NCI-H1694 (cell line): Measurements from ENCODE around the gene PRKCH.

Experiments
- DNase-seq: peaks from one replicate; lab custom pipeline; 2025; lab: John Stamatoyannopoulos, UW

Gene PRKCH

GRCh38 chr14:61491876-61492434, 170.6 kb downstream of the PRKCH start:
- DNase-seq: no peak

- no peak for DNase-seq
Observed at GRCh38 chr14:61492474-61492873, 171.1 kb downstream of the PRKCH start.

GRCh38 chr14:61493239-61493638, 171.9 kb downstream of the PRKCH start:
- no peak for DNase-seq

- no peak for DNase-seq
Observed at GRCh38 chr14:61494018-61494417, 172.6 kb downstream of the PRKCH start.

DNA sequence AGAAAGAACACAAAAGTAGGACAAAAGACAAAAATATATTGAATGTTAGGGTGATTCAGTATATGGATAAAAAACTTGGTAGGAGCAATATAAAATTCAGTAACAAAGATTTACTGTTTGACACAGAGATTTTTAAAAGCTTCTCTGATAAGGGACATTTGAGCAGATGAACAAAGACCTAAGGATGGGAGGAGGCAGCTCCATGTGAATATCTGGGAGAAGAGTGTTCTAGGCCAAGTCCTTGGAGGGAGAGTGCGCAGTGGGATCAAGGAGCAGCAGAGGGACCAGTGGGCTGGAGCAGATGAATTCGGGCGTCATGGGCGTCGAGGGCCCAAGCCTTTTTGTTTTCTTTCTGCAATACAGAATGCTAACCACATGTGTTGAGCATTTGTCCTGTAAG, 174.4 kb downstream of the PRKCH start:
- no peak for DNase-seq

- DNase-seq: no peak
Observed at GRCh38 chr14:61498303-61498702, 176.9 kb downstream of the PRKCH start.

DNA sequence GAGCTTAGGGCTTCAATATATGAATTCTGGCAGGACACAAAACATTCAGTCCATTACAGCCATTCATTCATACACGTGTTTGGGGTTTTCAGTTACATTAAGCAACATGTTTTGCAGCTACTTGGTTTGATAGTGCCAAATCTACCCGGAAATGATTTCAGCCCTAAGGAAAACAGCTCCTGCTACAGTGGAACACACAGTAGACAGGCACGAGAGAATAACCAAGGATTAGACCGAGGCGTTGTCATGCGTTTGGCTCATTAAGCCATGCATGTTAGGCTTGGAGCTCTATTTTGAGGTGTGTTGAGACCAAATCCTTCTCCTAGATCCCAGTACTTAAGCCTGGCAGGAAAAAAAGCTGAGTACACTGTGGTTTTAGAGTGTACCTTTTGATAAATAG, 177.4 kb downstream of the PRKCH start:
- DNase-seq: no peak

- DNase-seq: no peak
Observed at GRCh38 chr14:61499991-61500390, 178.6 kb downstream of the PRKCH start.

GRCh38 chr14:61501714-61502458, 180.5 kb downstream of the PRKCH start:
- DNase-seq: no peak

DNA sequence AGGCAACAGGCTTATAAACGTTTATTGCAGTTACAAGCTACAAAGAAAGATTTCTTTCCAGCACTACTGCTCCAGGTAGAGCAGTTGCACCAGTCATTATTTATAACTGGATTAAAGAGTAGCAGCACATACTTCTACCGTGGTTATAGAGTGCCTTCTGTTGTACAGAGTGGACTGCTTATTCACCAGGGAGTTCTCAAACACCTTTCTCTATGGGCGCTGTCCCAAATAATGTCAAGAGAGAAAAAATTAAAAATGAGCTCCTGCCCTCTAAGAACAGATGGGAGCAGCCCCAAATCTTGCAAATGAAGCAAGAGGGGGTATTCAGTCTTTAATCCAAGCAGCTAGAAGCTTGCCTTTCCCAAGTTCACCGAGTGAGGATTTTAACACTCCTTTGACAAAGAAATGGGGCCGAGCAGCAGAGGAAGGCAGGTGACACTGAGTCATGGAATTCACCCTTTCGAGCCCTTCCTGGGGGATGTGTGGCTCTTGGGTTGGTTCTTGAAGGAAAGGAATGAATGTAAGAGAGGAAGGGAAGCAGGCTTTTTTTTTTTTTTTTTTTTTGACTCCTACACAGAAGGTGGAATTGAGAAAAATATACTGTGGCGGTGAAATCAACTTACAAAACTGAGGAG, 181.2 kb downstream of the PRKCH start:
- no peak for DNase-seq

GRCh38 chr14:61503167-61503801, 181.9 kb downstream of the PRKCH start:
- DNase-seq: no peak

DNA sequence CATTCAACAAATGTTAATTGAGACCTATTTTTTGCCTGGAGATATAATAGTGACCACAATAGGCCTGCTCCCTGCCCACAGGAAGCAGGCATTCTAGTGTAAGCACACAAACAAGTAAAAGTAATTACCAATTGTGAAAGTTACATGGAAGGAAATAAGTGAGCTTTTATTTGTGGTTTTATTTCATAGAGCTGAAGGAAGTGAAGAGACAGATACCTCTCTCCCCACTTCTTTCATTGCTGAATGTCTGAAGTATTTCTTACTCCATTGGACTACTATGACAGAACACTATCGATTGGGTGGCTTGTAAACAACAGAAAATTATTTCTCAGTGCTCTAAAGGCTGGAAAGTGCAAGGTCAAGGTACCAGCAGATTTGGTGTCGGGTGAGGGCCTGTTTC, 183.5 kb downstream of the PRKCH start:
- no peak for DNase-seq

DNA sequence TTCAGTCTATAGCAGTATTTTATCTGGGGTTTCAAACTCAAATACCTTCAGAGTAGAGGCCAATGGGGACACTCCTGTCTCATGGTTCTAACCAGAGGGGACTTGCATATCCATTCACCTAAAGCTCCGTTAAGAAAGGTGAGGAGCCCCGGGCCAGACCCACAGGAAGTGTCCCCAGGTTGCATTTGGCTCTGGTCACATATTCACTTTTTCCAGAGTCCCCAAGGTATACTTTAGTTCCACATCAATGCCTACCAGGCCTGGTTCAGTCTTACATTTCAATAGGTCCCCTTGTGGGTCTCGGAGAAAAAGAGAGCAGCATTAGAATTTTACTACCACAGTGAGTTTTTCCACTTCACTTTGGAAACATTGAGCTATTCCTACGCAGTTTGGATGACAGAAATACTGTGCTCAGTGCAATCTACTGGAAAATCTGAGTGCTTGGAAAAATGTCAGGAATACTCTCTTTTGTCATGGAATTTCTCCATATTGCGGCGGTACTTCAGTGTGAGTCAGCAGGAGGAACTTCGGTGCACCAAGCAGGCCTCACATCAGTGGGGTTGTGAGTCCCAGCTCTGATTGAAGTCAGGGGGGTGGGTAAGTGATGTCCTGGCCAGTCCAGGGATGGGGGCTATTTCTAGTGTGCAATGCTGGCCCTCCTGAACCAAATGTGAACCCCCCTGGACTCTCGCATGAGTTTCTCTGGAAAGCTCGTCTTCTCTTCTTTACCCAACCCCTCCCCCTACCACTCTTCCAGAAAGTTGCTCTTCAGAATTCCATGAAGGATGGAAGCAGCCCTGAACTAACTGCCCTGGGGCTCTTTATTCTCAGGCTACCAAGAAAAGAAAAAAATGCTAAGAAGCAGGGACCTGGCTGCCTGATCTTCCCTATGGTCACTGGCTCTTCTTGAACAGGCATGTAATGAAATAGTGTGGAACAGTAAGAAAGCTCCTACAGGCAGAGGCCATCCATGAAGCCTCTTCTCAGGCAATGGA, 184.7 kb downstream of the PRKCH start:
- DNase-seq: no peak

DNA sequence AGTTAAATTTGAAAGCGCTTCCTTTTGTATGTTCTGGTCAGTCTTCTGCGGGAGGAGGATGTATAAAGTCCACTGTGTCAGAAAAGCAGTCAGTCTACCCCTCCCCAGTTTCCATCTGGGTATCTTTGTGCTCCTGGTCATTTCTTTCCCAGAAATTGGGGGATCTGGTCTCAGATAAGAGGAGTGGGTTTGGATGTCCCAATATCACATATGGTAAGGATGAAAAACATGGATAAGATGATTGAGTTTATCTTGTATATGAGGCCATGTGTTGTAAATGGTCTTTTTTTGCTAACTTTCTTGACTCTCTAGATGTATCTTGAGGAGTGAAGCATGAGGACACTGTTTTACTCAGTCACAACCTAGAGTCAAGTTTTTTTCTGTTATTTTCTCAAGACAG, 187.1 kb downstream of the PRKCH start:
- DNase-seq: no peak

GRCh38 chr14:61510736-61511557, 189.6 kb downstream of the PRKCH start:
- DNase-seq: no peak

- DNase-seq: no peak
Observed at GRCh38 chr14:61511558-61511948, 190.2 kb downstream of the PRKCH start.

DNA sequence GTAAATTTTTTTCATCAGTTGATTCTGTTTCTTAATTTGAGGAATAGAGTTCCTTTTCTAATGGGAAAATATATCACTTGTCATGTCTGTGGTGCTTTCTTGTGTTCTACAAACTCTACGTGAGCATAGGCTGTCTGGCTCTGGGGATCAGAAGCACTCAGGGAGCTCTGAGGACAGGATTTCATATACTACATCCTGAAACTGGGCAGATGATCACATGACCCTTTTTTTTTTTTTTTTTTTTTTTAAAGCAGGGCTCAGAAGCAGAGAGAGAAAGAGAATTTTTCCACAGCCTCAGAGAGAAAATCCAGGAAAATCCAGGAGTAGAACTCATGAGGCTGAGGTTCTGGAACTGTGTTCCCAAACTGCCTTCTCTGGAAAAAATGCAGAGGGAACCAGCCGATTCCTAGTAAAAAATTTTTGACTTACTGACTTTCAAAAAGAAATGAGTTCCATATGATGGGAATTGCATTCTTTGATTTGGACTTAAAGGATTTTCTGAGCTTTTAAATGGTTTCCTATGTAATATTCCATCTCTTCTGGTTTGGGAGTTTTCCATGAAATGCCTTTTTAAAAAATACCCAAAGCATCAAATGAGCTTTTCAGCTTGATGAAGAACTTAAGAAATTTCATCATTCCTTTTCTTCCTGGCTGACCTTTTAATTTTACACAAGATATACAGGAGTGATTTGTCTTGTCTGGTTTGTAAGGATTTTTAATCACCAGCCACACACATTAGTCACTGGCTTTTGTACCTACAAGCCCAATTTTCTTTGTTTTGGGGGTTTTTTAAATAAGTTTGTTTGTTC, 190.9 kb downstream of the PRKCH start:
- DNase-seq: no peak

DNA sequence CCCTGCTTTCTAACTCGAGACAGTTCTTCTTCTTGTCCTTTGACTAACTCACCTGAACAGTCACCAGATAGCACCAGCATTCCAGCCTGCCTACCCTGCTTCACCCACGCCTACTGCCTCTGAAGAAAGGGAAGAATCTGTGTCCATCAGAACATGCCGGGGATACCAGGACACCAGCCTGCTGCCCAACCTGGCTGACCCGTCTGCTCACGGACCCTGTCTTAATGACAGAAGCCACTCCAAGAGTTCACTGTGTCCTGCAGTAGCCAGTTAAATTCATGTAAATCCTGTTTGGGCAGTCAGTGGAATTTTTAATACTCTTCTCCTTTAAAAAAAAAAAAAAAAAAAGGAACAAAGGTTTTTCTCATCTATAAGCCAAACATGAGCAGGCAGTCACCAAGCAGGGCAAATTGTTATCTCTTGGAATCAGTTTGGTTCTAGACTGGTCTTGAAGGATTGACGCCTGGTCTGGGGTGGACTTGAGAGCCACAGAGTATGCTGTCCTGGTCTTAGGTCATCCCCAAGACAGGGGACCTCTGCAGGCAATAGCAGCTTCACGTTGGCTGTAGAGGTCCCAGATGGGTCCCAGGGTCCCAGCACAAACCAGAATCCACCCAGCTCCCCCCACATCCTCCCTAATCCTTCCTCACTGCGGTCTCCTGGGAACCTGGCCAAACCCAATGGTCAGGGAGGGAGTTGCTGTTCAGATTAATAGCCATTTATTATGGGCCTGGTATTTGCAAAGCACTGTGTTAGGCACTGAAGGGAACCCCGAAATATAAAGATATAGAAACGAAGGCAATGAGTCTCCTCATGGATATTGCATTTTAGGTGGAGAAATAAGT, 192.8 kb downstream of the PRKCH start:
- no peak for DNase-seq

DNA sequence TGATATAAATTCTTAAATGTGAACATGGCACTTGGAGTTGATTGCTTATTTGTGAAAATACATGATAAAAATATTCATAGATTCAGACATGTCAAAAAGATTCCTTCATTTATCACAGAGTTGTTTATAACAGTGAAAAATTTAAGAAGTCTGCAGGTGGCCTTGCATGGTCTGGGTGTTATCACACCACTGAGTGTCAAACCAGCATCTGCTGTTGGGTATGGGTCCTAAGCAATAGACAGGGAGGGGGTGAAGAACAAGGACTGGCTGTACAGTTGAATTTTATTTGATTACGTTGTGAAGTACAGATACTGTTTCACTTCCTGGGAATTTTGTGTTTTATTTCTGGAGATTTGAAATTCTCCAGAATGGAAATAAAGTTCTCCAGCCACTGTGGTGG, 193.5 kb downstream of the PRKCH start:
- no peak for DNase-seq
